Esophagus muscularis mucosa (tissue), 4 donors: Measurements from ENCODE around the gene LRP5. TPM values are rescaled to one million over a fixed set of nuclear protein-coding genes. Genes with fewer than 3 reads are reported as not detected.

Source experiments
- DNase-seq: peaks from one replicate; pipeline ENCODE4 v3.0.0-alpha.2; 2017; ENCODE audit errors: extremely low spot score
- H3K27ac ChIP-seq, 4 donors: fragments of 200-600 bp; sonication (generic); replicated peaks in 1 of 4; 1 replicate in 3 of 4; 2 replicates in 1 of 4; pipeline ENCODE4 v1.5.1; 2016 to 2019; ENCODE audit warnings: mild to moderate bottlenecking in 1 of 4
- H3K27me3 ChIP-seq, 4 donors: fragments of 200-600 bp; sonication (generic); one replicate each; pipeline versions ENCODE4 v1.5.1 to v1.6.0; 2016 to 2019
- H3K36me3 ChIP-seq, 4 donors: fragments of 200-600 bp; sonication (generic); one replicate each; pipeline ENCODE4 v1.5.1; 2016 to 2019
- H3K4me1 ChIP-seq, 4 donors: fragments of 200-600 bp; sonication (generic); one replicate each; pipeline ENCODE4 v1.5.1; 2016 to 2019
- H3K4me3 ChIP-seq, 4 donors: fragments of 200-600 bp; sonication (generic); 1 replicate in 2 of 4; 2 replicates in 2 of 4; pipeline ENCODE4 v1.5.1; 2016 to 2019; ENCODE audit warnings: mild to moderate bottlenecking in 4 of 4, moderate library complexity in 1 of 4
- H3K9me3 ChIP-seq, 4 donors: fragments of 200-600 bp; sonication (generic); 1 replicate in 3 of 4; 2 replicates in 1 of 4; pipeline ENCODE4 v1.5.1; 2016 to 2019
- EP300 ChIP-seq: sonication (generic); formaldehyde crosslinking; IDR thresholded peaks from one replicate; pipeline ENCODE4 v1.6.1; 2017; ENCODE audit warnings: antibody characterized with exemption
- POLR2A ChIP-seq: fragments of 450-650 bp; IDR thresholded peaks from one replicate; pipeline ENCODE4 v1.6.1; 2017; ENCODE audit warnings: antibody characterized with exemption, moderate library complexity, mild to moderate bottlenecking, low read depth
- POLR2AphosphoS5 ChIP-seq, 2 donors: sonication (generic); formaldehyde crosslinking; IDR thresholded peaks; one replicate each; pipeline ENCODE4 v1.6.1; 2017; ENCODE audit warnings: antibody characterized with exemption in 2 of 2
- WGBS: methylation state at CpG from one replicate; pipeline ENCODE4 v1.1.5; 2018; 5-methylcytosine and 5-hydroxymethylcytosine counted together
- intact Hi-C: fragments of 100-400 bp; cut with DNase I; formaldehyde crosslinking; loops from one replicate; pipeline ENCODE4 v1.15.1; 2023
- total RNA-seq, 4 donors: library from RNA; depleted of rRNA; stranded (reverse); fragments of >200 nt; gene quantifications; one replicate each; pipeline versions ENCODE4 v1.1.0 to v1.2.1, GENCODE V29; 2016
- TF ChIP-seq, protein P1 (sequence below), 3 experiments: fragments of 200-600 bp in 2 of 3; fragments of 450-650 bp in 1 of 3; sonication (generic) in 2 of 3; IDR thresholded peaks; one replicate each; pipeline ENCODE4 v1.5.1; 2017 to 2019; ENCODE audit warnings: antibody characterized with exemption in 3 of 3, mild to moderate bottlenecking in 2 of 3, moderate library complexity in 1 of 3

Gene LRP5
- total RNA-seq, 4 donors from 2014 or later, result 34.0 to 78.4 (median 56.2) TPM

GRCh38 chr11:68273026-68273738, 39.2 kb upstream of the LRP5 start:
- Histone ChIP-seq H3K4me1 (peaks cover 24 to 43% (median 39%) of the 10 kb centered on the region in 4 donors), H3K9me3 (no peaks in the 10 kb centered on the region), H3K36me3 (peaks cover 0 to under 1% (median 0%) of the 10 kb centered on the region in 4 donors), H3K27ac (peak overlapping the region in 3 of 4 donors; percentile 89 to 96 (median 95)), H3K27me3 (no peaks in the 10 kb centered on the region), H3K4me3 (peak overlapping the region in 3 of 4 donors; percentile 58 to 81 (median 78))
- no peak for TF ChIP-seq POLR2A
- TF ChIP-seq POLR2AphosphoS5 (IDR thresholded peaks at IDR 0.05), result no peak
- TF ChIP-seq, protein P1, sequence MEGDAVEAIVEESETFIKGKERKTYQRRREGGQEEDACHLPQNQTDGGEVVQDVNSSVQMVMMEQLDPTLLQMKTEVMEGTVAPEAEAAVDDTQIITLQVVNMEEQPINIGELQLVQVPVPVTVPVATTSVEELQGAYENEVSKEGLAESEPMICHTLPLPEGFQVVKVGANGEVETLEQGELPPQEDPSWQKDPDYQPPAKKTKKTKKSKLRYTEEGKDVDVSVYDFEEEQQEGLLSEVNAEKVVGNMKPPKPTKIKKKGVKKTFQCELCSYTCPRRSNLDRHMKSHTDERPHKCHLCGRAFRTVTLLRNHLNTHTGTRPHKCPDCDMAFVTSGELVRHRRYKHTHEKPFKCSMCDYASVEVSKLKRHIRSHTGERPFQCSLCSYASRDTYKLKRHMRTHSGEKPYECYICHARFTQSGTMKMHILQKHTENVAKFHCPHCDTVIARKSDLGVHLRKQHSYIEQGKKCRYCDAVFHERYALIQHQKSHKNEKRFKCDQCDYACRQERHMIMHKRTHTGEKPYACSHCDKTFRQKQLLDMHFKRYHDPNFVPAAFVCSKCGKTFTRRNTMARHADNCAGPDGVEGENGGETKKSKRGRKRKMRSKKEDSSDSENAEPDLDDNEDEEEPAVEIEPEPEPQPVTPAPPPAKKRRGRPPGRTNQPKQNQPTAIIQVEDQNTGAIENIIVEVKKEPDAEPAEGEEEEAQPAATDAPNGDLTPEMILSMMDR (IDR thresholded peaks at IDR 0.05), result no peak
- TF ChIP-seq EP300, result no peak
- WGBS, result 97% methylated on average over 21 of the region's 21 CpGs
- no peak for DNase-seq
- intact Hi-C loops, result loop anchor here (5.0 kb wide), 2 partner anchors 39 to 114 kb away; partner anchors contain the start of gene LRP5

DNA sequence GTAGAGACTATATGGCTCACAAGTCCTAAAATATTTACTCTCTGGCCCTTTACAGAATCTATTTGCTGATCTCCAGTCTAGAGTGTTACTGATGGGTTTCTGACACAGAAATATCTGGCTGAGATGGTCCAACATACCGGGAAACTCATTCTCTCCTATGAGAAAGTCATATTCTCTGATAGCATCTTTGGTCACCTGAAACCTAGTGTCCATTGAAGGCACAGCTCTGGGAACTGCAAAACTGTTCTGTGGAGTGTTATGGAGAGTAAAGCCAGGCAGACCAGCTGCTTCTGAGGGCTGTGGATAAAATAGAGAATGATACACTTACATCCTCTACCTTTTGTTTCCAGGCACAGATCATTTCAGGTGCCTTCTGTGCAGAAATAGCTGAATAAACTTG, 38.1 kb upstream of the LRP5 start:
- H3K36me3 ChIP-seq, result no peaks in the 10 kb centered on the region
- H3K9me3 ChIP-seq, result no peaks in the 10 kb centered on the region
- no peak overlapping the region for H3K4me3 ChIP-seq
- 82% methylated on average over 1 of the region's 1 CpG for WGBS
- peaks cover 22 to 33% (median 30%) of the 10 kb centered on the region in 4 donors for H3K4me1 ChIP-seq
- TF ChIP-seq POLR2AphosphoS5 (IDR thresholded peaks at IDR 0.05), result no peak
- TF ChIP-seq EP300, result no peak
- TF ChIP-seq, protein P1 (IDR thresholded peaks at IDR 0.05), result no peak
- no peak for TF ChIP-seq POLR2A
- H3K27ac ChIP-seq, result no peak overlapping the region
- DNase-seq, result no peak
- no peaks in the 10 kb centered on the region for H3K27me3 ChIP-seq
- intact Hi-C loops, result loop anchor here (5.0 kb wide), 2 partner anchors 38 to 113 kb away; partner anchors contain the start of gene LRP5

DNA sequence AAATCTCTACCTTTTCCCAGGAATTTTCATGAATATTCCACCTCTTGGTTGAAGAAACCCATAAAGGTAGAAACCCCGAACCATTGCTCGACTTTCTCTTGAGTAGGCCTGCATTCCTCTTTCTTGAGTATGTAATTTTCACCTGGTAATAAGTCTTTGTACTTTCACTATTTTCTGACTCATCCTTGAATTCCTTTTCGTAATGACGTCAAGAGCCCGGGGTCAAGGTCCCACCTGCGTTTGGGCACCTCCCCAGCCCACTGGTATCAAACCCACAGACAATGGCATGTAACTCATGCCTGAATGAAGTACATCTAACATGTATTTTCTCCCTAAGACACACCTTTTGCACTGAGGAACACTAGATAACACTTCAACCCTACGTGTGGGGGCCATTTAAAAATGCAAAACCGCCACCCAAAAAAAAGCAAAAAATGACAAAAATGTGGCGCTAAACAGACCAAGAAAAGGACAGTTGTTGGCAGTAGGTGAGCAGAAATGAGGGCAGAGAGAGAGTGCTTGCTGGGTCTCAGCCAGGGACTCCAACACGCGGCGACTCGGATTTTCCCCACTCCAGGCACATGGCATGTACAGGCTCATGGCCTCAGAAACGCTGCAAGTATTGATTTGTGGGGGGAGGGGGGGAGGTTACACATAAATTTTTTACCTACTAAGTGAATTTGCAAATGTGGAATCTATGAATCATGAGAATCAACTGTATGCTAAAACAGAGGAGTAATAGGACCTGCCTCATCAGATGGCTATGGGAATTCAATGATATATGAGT, 36.5 kb upstream of the LRP5 start:
- WGBS, result 95% methylated on average over 14 of the region's 14 CpGs
- intact Hi-C loops, result no loop called here
- H3K36me3 ChIP-seq, result no peaks in the 10 kb centered on the region
- H3K27ac ChIP-seq, result no peak overlapping the region
- H3K4me1 ChIP-seq, result peaks cover 6 to 17% (median 14%) of the 10 kb centered on the region in 4 donors
- no peaks in the 10 kb centered on the region for H3K27me3 ChIP-seq
- H3K9me3 ChIP-seq, result no peaks in the 10 kb centered on the region
- TF ChIP-seq, protein P1 (IDR thresholded peaks at IDR 0.05), result no peak
- TF ChIP-seq EP300, result no peak
- no peak for DNase-seq
- no peak overlapping the region for H3K4me3 ChIP-seq

DNA sequence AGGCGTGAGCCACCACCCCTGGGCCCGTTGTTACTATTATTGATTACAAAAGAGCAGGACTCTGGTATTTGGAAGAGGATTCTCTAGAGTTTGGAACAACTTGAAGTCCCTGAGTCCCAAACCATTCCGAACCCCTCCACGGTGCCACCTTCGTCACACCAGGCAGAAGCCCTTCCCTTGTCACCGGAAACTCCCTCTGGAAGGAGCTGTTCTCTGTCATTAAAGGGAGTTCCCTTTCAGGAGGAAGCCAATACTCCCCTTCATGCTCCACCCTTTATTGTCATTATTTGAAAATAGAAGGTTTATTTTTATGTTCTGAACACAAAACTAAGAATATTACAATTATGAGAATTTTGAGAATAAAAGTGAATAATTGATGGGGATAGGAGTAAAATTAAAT, 35.5 kb upstream of the LRP5 start:
- peaks cover 5 to 11% (median 8%) of the 10 kb centered on the region in 4 donors for H3K4me1 ChIP-seq
- no peaks in the 10 kb centered on the region for H3K27me3 ChIP-seq
- intact Hi-C loops, result no loop called here
- no peak overlapping the region for H3K27ac ChIP-seq
- no peak overlapping the region for H3K4me3 ChIP-seq
- H3K9me3 ChIP-seq, result no peaks in the 10 kb centered on the region
- no peak for DNase-seq
- WGBS, result 81% methylated on average over 4 of the region's 6 CpGs
- no peak for TF ChIP-seq EP300
- TF ChIP-seq, protein P1 (IDR thresholded peaks at IDR 0.05), result no peak
- TF ChIP-seq POLR2A, result no peak
- no peak for TF ChIP-seq POLR2AphosphoS5 (IDR thresholded peaks at IDR 0.05)
- H3K36me3 ChIP-seq, result no peaks in the 10 kb centered on the region
